ENCODE measurements around the gene SLC7A10. TPM values are rescaled to one million over a fixed set of nuclear protein-coding genes. Genes with fewer than 3 reads are reported as not detected.

SLC7A10 gene
- total RNA-seq (2022; extraction: Qiagen RNA extraction) = 0.05 to 0.06 TPM (median 0.05 TPM) in 3 of 5 replicates, not detected in the others

GRCh38 chr19:33225458-33225926 is at the start of gene SLC7A10:
Gene SLC7A10, minus strand, starts transcription at chr19:33225850. Its CDS starts 147 bp downstream, at chr19:33225703.

GRCh38 chr19:33193865-33194362 is 31.7 kb downstream of the SLC7A10 start, which contains the start of gene LRP3:
Gene LRP3, plus strand, starts transcription at chr19:33194330. Its CDS starts 456 bp downstream, at chr19:33194786.

Other genes starting within 250 kb of the SLC7A10 start
- gene RHPN2, start 161.0 kb downstream of the SLC7A10 start, total RNA-seq (2022; extraction: Qiagen RNA extraction) = 39.3 to 49.0 TPM (median 46.9 TPM) in 5 replicates
- gene GPATCH1, start 144.7 kb downstream of the SLC7A10 start, total RNA-seq (2022; extraction: Qiagen RNA extraction) = 11.0 to 14.7 TPM (median 12.9 TPM) in 5 replicates
- gene WDR88, start 93.7 kb downstream of the SLC7A10 start, total RNA-seq (2022; extraction: Qiagen RNA extraction) = 0.07 to 0.19 TPM (median 0.15 TPM) in 4 of 5 replicates, not detected in the other
- gene LRP3, start 31.5 kb downstream of the SLC7A10 start, total RNA-seq (2022; extraction: Qiagen RNA extraction) = 27.3 to 56.1 TPM (median 54.8 TPM) in 5 replicates
- gene CEBPA, start 76.7 kb upstream of the SLC7A10 start, total RNA-seq (2022; extraction: Qiagen RNA extraction) = 5.1 to 8.6 TPM (median 7.1 TPM) in 5 replicates
- gene CEBPG, start 147.9 kb upstream of the SLC7A10 start, total RNA-seq (2022; extraction: Qiagen RNA extraction) = 39.8 to 44.4 TPM (median 39.8 TPM) in 5 replicates

Measured in A549 treated with dexamethasone at 1 μM for 4 hours (cell line).